PC-3 (cell line): ENCODE data around the gene ZNF497. TPM values are rescaled to one million over a fixed set of nuclear protein-coding genes. Genes with fewer than 3 reads are reported as not detected.

Experiments used
- ATAC-seq: fragments of 200-7000 bp; cut with Tn5 transposase; 2 replicates; pipeline ENCODE4 v1.9.1; 2020; ENCODE audit warnings: mild to moderate bottlenecking, moderate library complexity
- BruUV-seq: library from RNA; stranded (reverse); fragments of 400-500 nt; replicated peaks from 2 replicates; lab custom pipeline; 2021; lab: Mats Ljungman, UMichigan
- CTCF ChIA-PET: fragments of 300-600 bp; sonication (Branson Sonifier 250); formaldehyde crosslinking; loops from one replicate; lab custom pipeline; 2022; ENCODE audit warnings: antibody characterized with exemption; lab: Charles Lee
- POLR2A ChIA-PET: fragments of 300-600 bp; sonication (Branson Sonifier 250); formaldehyde crosslinking; loops from one replicate; lab custom pipeline; 2022; ENCODE audit warnings: antibody characterized with exemption; ENCODE audit not compliant: unreplicated experiment; lab: Charles Lee
- DNase-seq: peaks from one replicate; pipeline ENCODE4 v3.0.0-alpha.2; 2015
- H2AFZ ChIP-seq: fragments of 300-600 bp; sonication (generic); 2 replicates; pipeline ENCODE4 v1.6.0; 2016; ENCODE audit warnings: antibody characterized with exemption, low read length
- H3F3A ChIP-seq: fragments of 300-600 bp; sonication (generic); one replicate; pipeline ENCODE4 v1.6.0; 2017; ENCODE audit warnings: antibody characterized with exemption, low read length, control low read depth, mild to moderate bottlenecking; ENCODE audit not compliant: unreplicated experiment
- H3K27ac ChIP-seq: fragments of 300-600 bp; sonication (generic); 2 replicates; pipeline ENCODE4 v1.5.1; 2016; ENCODE audit warnings: mild to moderate bottlenecking, low read length
- H3K27me3 ChIP-seq: fragments of 300-600 bp; sonication (generic); 2 replicates; pipeline ENCODE4 v1.6.1; 2016; ENCODE audit warnings: low read length, mixed read lengths
- H3K36me3 ChIP-seq: fragments of 300-600 bp; sonication (generic); 2 replicates; pipeline ENCODE4 v1.6.1; 2016; ENCODE audit warnings: low read depth, mixed run types, low read length, mixed read lengths
- H3K4me1 ChIP-seq: fragments of 300-600 bp; sonication (generic); 2 replicates; pipeline ENCODE4 v1.5.1; 2016; ENCODE audit warnings: low read length; ENCODE audit not compliant: insufficient read depth
- H3K4me2 ChIP-seq: fragments of 300-600 bp; sonication (generic); 2 replicates; pipeline ENCODE4 v1.6.0; 2016; ENCODE audit warnings: low read length
- H3K4me3 ChIP-seq: fragments of 300-600 bp; sonication (generic); 2 replicates; pipeline ENCODE4 v1.5.1; 2016; ENCODE audit warnings: mild to moderate bottlenecking, low read length, mixed read lengths
- H3K79me2 ChIP-seq: fragments of 300-600 bp; sonication (generic); 2 replicates; pipeline ENCODE4 v1.6.1; 2017; ENCODE audit warnings: low read length, mixed read lengths
- H3K9ac ChIP-seq: fragments of 300-600 bp; sonication (generic); 2 replicates; pipeline ENCODE4 v1.6.0; 2016; ENCODE audit warnings: mild to moderate bottlenecking, low read length
- H3K9me2 ChIP-seq: fragments of 300-600 bp; sonication (generic); replicated peaks from 2 replicates; pipeline ENCODE4 v1.6.1; 2016; ENCODE audit warnings: mixed run types, low read length, mixed read lengths
- H3K9me3 ChIP-seq: fragments of 300-600 bp; sonication (generic); 2 replicates; pipeline ENCODE4 v1.6.1; 2016; ENCODE audit warnings: low read length, mixed read lengths
- H4K20me1 ChIP-seq: fragments of 300-600 bp; sonication (generic); 2 replicates; pipeline ENCODE4 v1.6.1; 2016; ENCODE audit warnings: low read length, mixed read lengths
- CTCF ChIP-seq: fragments of 300-600 bp; sonication (generic); conservative IDR thresholded peaks from 2 replicates; pipeline ENCODE4 v1.5.1; 2017; ENCODE audit warnings: antibody characterized with exemption, low read depth, mild to moderate bottlenecking, low read length
- EZH2 ChIP-seq: fragments of 300-600 bp; sonication (generic); IDR thresholded peaks from one replicate; pipeline ENCODE4 v1.6.1; 2017; ENCODE audit warnings: antibody characterized with exemption, mild to moderate bottlenecking, low read length; ENCODE audit not compliant: unreplicated experiment
- EZH2phosphoT487 ChIP-seq: fragments of 300-600 bp; sonication (generic); IDR thresholded peaks from 2 replicates; pipeline ENCODE4 v1.6.1; 2018; ENCODE audit warnings: mild to moderate bottlenecking, antibody characterized with exemption, low read length, borderline replicate concordance
- intact Hi-C: fragments of 100-400 bp; cut with micrococcal nuclease; formaldehyde crosslinking; loops from 2 replicates; pipeline ENCODE4 v1.9.0; 2023
- total RNA-seq: library from RNA; depleted of rRNA; stranded (reverse); fragments of >200 nt; gene quantifications from 2 replicates; pipeline ENCODE4 v1.2.3, GENCODE V29; 2014

Gene ZNF497
- total RNA-seq, 1 experiment from 2014 or later = 2.2 TPM

- Histone ChIP-seq H3K27ac (no peak overlapping the region), H3K36me3 (no peaks in the 10 kb centered on the region), H3K4me2 (peak overlapping the region; percentile 95), H2AFZ (peak overlapping the region; percentile 80), H3K4me1 (peaks cover 15% of the 10 kb centered on the region), H3K9me2 (no peaks in the 10 kb centered on the region), H3K79me2 (peaks cover 6% of the 10 kb centered on the region), H3K27me3 (no peaks in the 10 kb centered on the region), H3K4me3 (peak overlapping the region; percentile 84), H4K20me1 (no peaks in the 10 kb centered on the region), H3K9me3 (no peaks in the 10 kb centered on the region), H3F3A (no peaks in the 10 kb centered on the region), H3K9ac (peak overlapping the region; percentile 79)
- CTCF ChIA-PET = no interaction called here
- peak; percentile 93 for ATAC-seq
- TSS peak; percentile 47 for BruUV-seq
- peak; percentile 100 for DNase-seq
- TF ChIP-seq CTCF = 0 out of 2 replicates have a peak, but pooled peaks have one; percentile 21
- no peak for TF ChIP-seq EZH2phosphoT487
- intact Hi-C loops = loop anchor here (5.0 kb wide), 1 partner anchor 74 kb away; the partner anchor contains the start of gene ZSCAN22
- POLR2A ChIA-PET = no interaction called here
Observed at GRCh38 chr19:58400916-58401839, 38.6 kb upstream of the ZNF497 start.

- Histone ChIP-seq H3K9ac (peak overlapping the region; percentile 46), H3K79me2 (peaks cover 6% of the 10 kb centered on the region), H3K4me2 (peak overlapping the region; percentile 87), H3K36me3 (no peaks in the 10 kb centered on the region), H4K20me1 (no peaks in the 10 kb centered on the region), H2AFZ (peak overlapping the region; percentile 74), H3K9me3 (no peaks in the 10 kb centered on the region), H3K27me3 (no peaks in the 10 kb centered on the region), H3F3A (no peaks in the 10 kb centered on the region), H3K27ac (no peak overlapping the region), H3K9me2 (no peaks in the 10 kb centered on the region), H3K4me3 (peak overlapping the region; percentile 64), H3K4me1 (peaks cover 21% of the 10 kb centered on the region)
- no peak for TF ChIP-seq CTCF
- no peak for TF ChIP-seq EZH2
- no peak for TF ChIP-seq EZH2phosphoT487
- intact Hi-C loops = loop anchor here (5.0 kb wide), 1 partner anchor 73 kb away; the partner anchor contains the start of gene ZSCAN22
- ChIA-PET CTCF (no interaction called here), POLR2A (interaction anchor here (0.6 kb wide), 1 partner anchor 12 kb away, joined by 5 read pairs; no protein-coding TSS in a partner anchor)
- BruUV-seq = no TSS peak
- no peak for DNase-seq
- ATAC-seq = peak; percentile 14; the same call in 1 of the 2 replicates
Observed at GRCh38 chr19:58400316-58400915, 37.9 kb upstream of the ZNF497 start.
